Heart right ventricle (tissue), 16 donors: ENCODE data around the gene GMDS. TPM values are rescaled to one million over a fixed set of nuclear protein-coding genes. Genes with fewer than 3 reads are reported as not detected.

Experiments used
- ATAC-seq, 8 donors: fragments of 200-7000 bp; cut with Tn5 transposase; one replicate each; pipeline ENCODE4 v1.9.1; 2020; ENCODE audit warnings: mild to moderate bottlenecking in 8 of 8, moderate library complexity in 8 of 8, moderate number of reproducible peaks in 1 of 8
- DNase-seq, 2 donors: peaks; one replicate each; pipeline ENCODE4 v3.0.0-alpha.2; 2020
- H3K27ac ChIP-seq, 10 donors: fragments of 200-600 bp; sonication (generic) in 2 of 10; one replicate each; pipeline versions ENCODE4 v1.5.0 to v1.8.0; 2020 to 2022; ENCODE audit warnings: mild to moderate bottlenecking in 3 of 10
- H3K27me3 ChIP-seq, 7 donors: fragments of 200-600 bp; one replicate each; pipeline ENCODE4 v1.8.0; 2021 to 2022; ENCODE audit warnings: mild to moderate bottlenecking in 2 of 7
- H3K36me3 ChIP-seq, 9 donors: fragments of 200-600 bp; sonication (generic) in 1 of 9; one replicate each; pipeline versions ENCODE4 v1.5.0 to v1.8.0; 2020 to 2022; ENCODE audit warnings: mild to moderate bottlenecking in 2 of 9
- H3K4me1 ChIP-seq, 9 donors: fragments of 200-600 bp; sonication (generic) in 1 of 9; one replicate each; pipeline versions ENCODE4 v1.5.0 to v1.8.0; 2020 to 2022; ENCODE audit warnings: mild to moderate bottlenecking in 4 of 9
- H3K4me3 ChIP-seq, 10 donors: fragments of 200-600 bp; sonication (generic) in 2 of 10; one replicate each; pipeline versions ENCODE4 v1.5.0 to v1.8.0; 2020 to 2022; ENCODE audit warnings: mild to moderate bottlenecking in 7 of 10, moderate library complexity in 2 of 10
- H3K9me3 ChIP-seq, 11 donors: fragments of 200-600 bp in 10 of 11; sonication (generic) in 2 of 11; one replicate each; pipeline versions ENCODE4 v1.5.0 to v1.8.0; 2013 to 2022; ENCODE audit warnings: mild to moderate bottlenecking in 2 of 11, control low read depth in 1 of 11, moderate library complexity in 1 of 11
- CTCF ChIP-seq, 9 donors: fragments of 200-600 bp; sonication (generic) in 2 of 9; IDR thresholded peaks; one replicate each; pipeline versions ENCODE4 v1.5.0 to v1.8.0; 2021 to 2022; ENCODE audit warnings: antibody characterized with exemption in 9 of 9, mild to moderate bottlenecking in 5 of 9, moderate library complexity in 1 of 9
- WGBS, 2 donors: extraction: QIAGEN DNeasy Blood & Tissue Kit; methylation state at CpG; one replicate each; pipeline ENCODE4 v1.1.7; 2013; ENCODE audit warnings: inconsistent platforms in 1 of 2; 5-methylcytosine and 5-hydroxymethylcytosine counted together
- intact Hi-C, 10 donors: fragments of 100-400 bp; cut with DNase I; formaldehyde crosslinking; loops; one replicate each; pipeline versions ENCODE4 v1.11.1 to v1.14.2; 2022
- polyA plus RNA-seq, 2 donors: library from polyadenylated mRNA; stranded (reverse); fragments of 200-250 nt; gene quantifications; one replicate each; pipeline ENCODE4 v1.2.3, GENCODE V29; 2013
- total RNA-seq, 10 donors: library from RNA; stranded (reverse); fragmentation: NEBNext Ultra II Directional in 3 of 10; extraction: Animal tissue kit (Norgen Biotek cat#: 25700) in 3 of 10; gene quantifications; one replicate each; pipeline versions ENCODE4 v1.2.1 to v1.2.4, GENCODE V29; 2021 to 2023
- donor health status: Arrhythmogenic right ventricular cardiomyopathy.
- donor health status: ischemic (EF 13 %, LVEDD 7.1; RV severe dilation, severe dysfunction).
- donor health status: healthy with polysubstance abuse.
- donor health status: DM: no; HTN: yes; CAD: no.
- donor health status: DM: no; HTN: no; CAD: no.
- donor health status: ischemic (EF 25% LVEDD 6.9; RV normal size, moderate dysfunction).
- donor health status: ischemic (EF 25% LVEDD 5.7; RV mildly dilated, moderate dysfunction).
- donor health status: healthy.
- donor health status: DM: yes; HTN: yes; CAD: no.
- donor health status: Ischemic cardiomyopathy.
- donor health status: ischemic (EF 35%, LVEDD 5.7; RV mildly dilated, moderate dysfunction).
- donor health status: nonischemic (EF 11% LVEDD 7.7; RV severe dilation, severe dysfunction).
- donor health status: DM: yes; HTN: yes; CAD: no.
- donor health status: PGD.
- donor health status: ischemic (EF 29% LVEDD 5.4; RV normal size, mild dysfunction).
- donor health status: nonischemic (EF 23%, LVEDD 6.1; RV moderate dilation, normal function).

The GMDS gene
- total and polyA plus RNA-seq, 12 donors: 5.0 to 10.6 (median 6.9) TPM

DNA sequence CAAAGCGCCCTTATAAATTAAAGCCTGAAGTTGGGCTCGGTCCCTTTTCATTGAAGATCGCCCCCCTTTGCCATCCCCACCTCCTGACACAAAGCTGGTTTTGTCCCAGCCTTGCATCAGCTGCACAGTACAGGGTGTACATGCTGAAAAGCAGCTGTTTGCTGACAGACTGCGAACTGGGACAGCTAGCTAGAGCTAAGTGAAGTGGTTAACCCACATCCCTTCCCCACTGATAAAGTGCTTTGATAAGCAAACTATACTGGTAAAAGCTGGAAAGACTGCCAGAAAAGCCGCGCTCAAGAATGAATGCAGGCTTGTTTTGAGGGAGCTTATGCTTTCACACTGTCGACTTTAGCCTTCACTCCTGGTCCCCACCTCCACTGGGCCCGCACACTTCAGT is 207.3 kb downstream of the GMDS start:
- Histone ChIP-seq H3K27me3 (no peaks in the 10 kb centered on the region), H3K36me3 (no peaks in the 10 kb centered on the region), H3K9me3 (no peaks in the 10 kb centered on the region), H3K4me1 (peaks cover 0 to 4% (median 0%) of the 10 kb centered on the region in 9 donors), H3K4me3 (no peak overlapping the region), H3K27ac (no peak overlapping the region)
- 63 to 68% methylated on average over 8 of the region's 8 CpGs for WGBS, 2 donors
- intact Hi-C loops: loop anchor here in 2 of 10 donors (10.0 kb wide), 1 partner anchor 433 kb away; the partner anchor contains the start of gene FOXC1 (in 2 of the 2)
- DNase-seq: no peak
- no peak for ATAC-seq
- no peak for TF ChIP-seq CTCF (IDR thresholded peaks at IDR 0.05)

GRCh38 chr6:2037237-2037926 is 208.0 kb downstream of the GMDS start:
- ATAC-seq: no peak
- no peaks in the 10 kb centered on the region for H3K36me3 ChIP-seq
- no peak overlapping the region for H3K27ac ChIP-seq
- H3K4me1 ChIP-seq: peaks cover 0 to 4% (median 0%) of the 10 kb centered on the region in 9 donors
- intact Hi-C loops: loop anchor here in 2 of 10 donors (10.0 kb wide), 1 partner anchor 433 kb away; the partner anchor contains the start of gene FOXC1 (in 2 of the 2)
- no peak overlapping the region for H3K4me3 ChIP-seq
- no peaks in the 10 kb centered on the region for H3K27me3 ChIP-seq
- 82 to 89% methylated on average over 10 of the region's 10 CpGs for WGBS, 2 donors
- peak in 5 of 9 donors; percentile 12 to 34 (median 25) for TF ChIP-seq CTCF (IDR thresholded peaks at IDR 0.05)
- no peaks in the 10 kb centered on the region for H3K9me3 ChIP-seq
- no peak for DNase-seq

GRCh38 chr6:2036710-2037023 is 208.7 kb downstream of the GMDS start:
- Histone ChIP-seq H3K9me3 (no peaks in the 10 kb centered on the region), H3K27ac (no peak overlapping the region), H3K4me1 (peaks cover 0 to 4% (median 0%) of the 10 kb centered on the region in 9 donors), H3K27me3 (no peaks in the 10 kb centered on the region), H3K4me3 (no peak overlapping the region), H3K36me3 (no peaks in the 10 kb centered on the region)
- DNase-seq (no peak), ATAC-seq (no peak)
- intact Hi-C loops: loop anchor here in 2 of 10 donors (10.0 kb wide), 1 partner anchor 432 kb away; the partner anchor contains the start of gene FOXC1 (in 2 of the 2)
- no peak for TF ChIP-seq CTCF (IDR thresholded peaks at IDR 0.05)
- 83 to 95% methylated on average over 6 of the region's 6 CpGs for WGBS, 2 donors

- H3K27ac ChIP-seq: no peak overlapping the region
- no peak overlapping the region for H3K4me3 ChIP-seq
- no peak for TF ChIP-seq CTCF (IDR thresholded peaks at IDR 0.05)
- 95% methylated on average over 11 of the region's 11 CpGs for WGBS, 2 donors
- intact Hi-C loops: loop anchor here in 2 of 10 donors (10.0 kb wide), 1 partner anchor 431 kb away; the partner anchor contains the start of gene FOXC1 (in 2 of the 2)
- H3K4me1 ChIP-seq: peaks cover 0 to 4% (median 0%) of the 10 kb centered on the region in 9 donors
- DNase-seq (no peak), ATAC-seq (no peak)
- H3K36me3 ChIP-seq: no peaks in the 10 kb centered on the region
- H3K9me3 ChIP-seq: no peaks in the 10 kb centered on the region
- no peaks in the 10 kb centered on the region for H3K27me3 ChIP-seq
These were observed 209.3 kb downstream of the GMDS start for GRCh38 chr6:2035826-2036709.
